ENCODE data around the gene WDR5.

The WDR5 gene

GRCh38 chr9:134159566-134160245 is 23.8 kb downstream of the WDR5 start:
- DNase-seq = no peak

- no peak for DNase-seq
Observed at GRCh38 chr9:134161647-134162046, 25.8 kb downstream of the WDR5 start.

GRCh38 chr9:134162212-134162775 is 26.4 kb downstream of the WDR5 start:
- DNase-seq = no peak

GRCh38 chr9:134162926-134163370 is 27.1 kb downstream of the WDR5 start:
- no peak for DNase-seq

GRCh38 chr9:134163371-134164196 is 27.7 kb downstream of the WDR5 start:
- no peak for DNase-seq

GRCh38 chr9:134164879-134165278 is 29.0 kb downstream of the WDR5 start:
- DNase-seq = no peak

- DNase-seq = no peak
Observed at GRCh38 chr9:134165357-134166315, 29.8 kb downstream of the WDR5 start.

GRCh38 chr9:134166374-134166773 is 30.5 kb downstream of the WDR5 start:
- no peak for DNase-seq

- DNase-seq = no peak
Observed at GRCh38 chr9:134167530-134167931, 31.6 kb downstream of the WDR5 start.

GRCh38 chr9:134168757-134169550 is 33.1 kb downstream of the WDR5 start:
- no peak for DNase-seq

- no peak for DNase-seq
Observed at GRCh38 chr9:134169724-134170401, 34.0 kb downstream of the WDR5 start.

- no peak for DNase-seq
Observed at GRCh38 chr9:134170532-134171315, 34.8 kb downstream of the WDR5 start.

GRCh38 chr9:134171316-134172197 is 35.7 kb downstream of the WDR5 start:
- no peak for DNase-seq

- no peak for DNase-seq
Observed at GRCh38 chr9:134172198-134173126, 36.6 kb downstream of the WDR5 start.

- DNase-seq = no peak
Observed at GRCh38 chr9:134173127-134174072, 37.5 kb downstream of the WDR5 start.

- no peak for DNase-seq
Observed at GRCh38 chr9:134174073-134174449, 38.2 kb downstream of the WDR5 start.
